ENCODE results near the gene MRPL34.

DNA sequence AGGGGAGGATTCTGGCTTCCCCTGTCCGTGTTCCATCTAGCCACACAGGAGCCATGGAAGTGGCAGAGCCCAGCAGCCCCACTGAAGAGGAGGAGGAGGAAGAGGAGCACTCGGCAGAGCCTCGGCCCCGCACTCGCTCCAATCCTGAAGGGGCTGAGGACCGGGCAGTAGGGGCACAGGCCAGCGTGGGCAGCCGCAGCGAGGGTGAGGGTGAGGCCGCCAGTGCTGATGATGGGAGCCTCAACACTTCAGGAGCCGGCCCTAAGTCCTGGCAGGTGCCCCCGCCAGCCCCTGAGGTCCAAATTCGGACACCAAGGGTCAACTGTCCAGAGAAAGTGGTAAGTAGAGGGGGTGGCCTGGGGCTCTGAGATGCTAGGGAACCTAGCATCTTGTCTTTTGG is 36.9 kb upstream of the MRPL34 start:
- TF ChIP-seq POLR2AphosphoS5 (IDR thresholded peaks at IDR 0.05; ENCODE audit: low read depth, low read length) (no peak), SIN3A (IDR thresholded peaks at IDR 0.05; ENCODE audit: borderline replicate concordance, insufficient read depth, low read length) (no peak)

Data from PFSK-1 (cell line).